Stimulated activated naive CD8-positive, alpha-beta T cell treated with anti-CD3 and anti-CD28 coated beads, Interleukin-15, amount 100 ng/mL, for 72 hours (primary cell): Measurements from ENCODE around the gene ANTXR1.

ENCODE experiments used
- ATAC-seq: fragments of 150-1000 bp; cut with Tn5 transposase; 2 replicates; pipeline ENCODE4 v1.10.0; 2021; ENCODE audit warnings: mild to moderate bottlenecking, moderate library complexity
- DNase-seq, 2 donors: peaks; one replicate each; pipeline ENCODE4 v3.0.0; 2021 to 2022
- H3K27ac Mint-ChIP-seq, 2 donors: one replicate each; pipeline ENCODE4 v1.8.0; 2022; ENCODE audit warnings: mild to moderate bottlenecking in 2 of 2, mixed read lengths in 2 of 2, moderate library complexity in 2 of 2
- H3K27me3 Mint-ChIP-seq: one replicate; pipeline ENCODE4 v1.8.0; 2022; ENCODE audit warnings: mixed read lengths
- H3K4me1 Mint-ChIP-seq: one replicate; pipeline ENCODE4 v1.8.0; 2022; ENCODE audit warnings: mild to moderate bottlenecking, mixed read lengths
- H3K4me3 Mint-ChIP-seq, 2 donors: one replicate each; pipeline ENCODE4 v1.8.0; 2022; ENCODE audit warnings: mild to moderate bottlenecking in 2 of 2, mixed read lengths in 2 of 2, moderate library complexity in 1 of 2
- H3K9me3 Mint-ChIP-seq, 2 donors: one replicate each; pipeline ENCODE4 v1.8.0; 2022; ENCODE audit warnings: mixed read lengths in 2 of 2

The ANTXR1 gene

GRCh38 chr2:69138793-69139459 is 125.9 kb downstream of the ANTXR1 start:
- Mint-ChIP-seq H3K4me1 (no peaks in the 10 kb centered on the region), H3K27ac (no peak overlapping the region), H3K9me3 (no peaks in the 10 kb centered on the region), H3K27me3 (peaks cover 9% of the 10 kb centered on the region), H3K4me3 (no peak overlapping the region)
- ATAC-seq (no peak), DNase-seq (no peak)

DNA sequence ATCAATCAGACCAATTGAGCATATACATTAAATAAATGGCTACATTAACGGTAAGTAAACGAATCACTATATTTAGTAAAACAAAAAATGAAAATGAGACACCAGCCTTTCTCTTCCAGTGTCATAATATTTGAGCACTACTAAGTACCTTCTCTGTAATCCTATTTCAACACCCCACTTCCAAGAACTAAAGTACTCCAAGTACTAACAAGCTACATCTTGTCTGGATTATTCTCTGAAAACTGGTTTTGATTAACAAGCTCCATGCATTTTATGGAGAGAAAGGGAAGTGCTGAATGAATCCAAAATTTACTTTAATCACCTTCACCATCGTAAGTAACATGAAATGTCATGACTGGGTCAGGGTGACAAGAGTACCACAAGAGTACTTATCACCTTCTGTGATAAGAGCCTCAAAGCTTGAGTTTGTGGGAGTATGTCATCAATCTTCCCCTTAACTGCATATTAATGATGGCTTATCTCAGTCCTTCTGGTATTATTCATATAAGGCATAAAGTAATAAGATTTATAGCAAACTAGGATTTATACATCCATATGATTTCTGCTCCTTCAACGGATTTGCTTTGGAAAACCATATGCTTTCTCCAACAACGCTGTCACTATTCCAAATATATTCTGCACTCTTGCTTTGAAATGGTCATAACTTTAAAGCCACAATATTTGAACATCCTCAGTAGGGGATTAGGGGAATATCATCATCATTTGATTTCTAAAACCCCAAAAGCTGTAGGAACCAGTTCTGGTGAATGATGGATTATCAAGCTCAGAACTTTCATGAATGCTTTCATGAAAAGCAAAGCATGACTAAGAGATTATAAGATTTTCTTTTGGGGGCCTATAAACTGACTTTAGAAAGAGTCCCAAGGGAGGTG is 127.0 kb downstream of the ANTXR1 start:
- H3K9me3 Mint-ChIP-seq, result no peaks in the 10 kb centered on the region
- no peak overlapping the region for H3K4me3 Mint-ChIP-seq
- ATAC-seq, result no peak
- peaks cover 9% of the 10 kb centered on the region for H3K27me3 Mint-ChIP-seq
- DNase-seq, result no peak
- no peak overlapping the region for H3K27ac Mint-ChIP-seq
- H3K4me1 Mint-ChIP-seq, result no peaks in the 10 kb centered on the region

GRCh38 chr2:69141061-69141460 is 128.1 kb downstream of the ANTXR1 start:
- Mint-ChIP-seq H3K27ac (no peak overlapping the region), H3K4me1 (no peaks in the 10 kb centered on the region), H3K9me3 (no peaks in the 10 kb centered on the region), H3K27me3 (peaks cover 9% of the 10 kb centered on the region), H3K4me3 (no peak overlapping the region)
- no peak for DNase-seq
- no peak for ATAC-seq

- no peaks in the 10 kb centered on the region for H3K4me1 Mint-ChIP-seq
- no peak for DNase-seq
- no peak overlapping the region for H3K4me3 Mint-ChIP-seq
- peaks cover 9% of the 10 kb centered on the region for H3K27me3 Mint-ChIP-seq
- ATAC-seq, result no peak
- H3K9me3 Mint-ChIP-seq, result no peaks in the 10 kb centered on the region
- H3K27ac Mint-ChIP-seq, result peak overlapping the region in 1 of 2 donors; percentile 9
Observed at GRCh38 chr2:69143748-69144360, 130.9 kb downstream of the ANTXR1 start.

GRCh38 chr2:69145204-69145603 is 132.2 kb downstream of the ANTXR1 start:
- Mint-ChIP-seq H3K4me1 (no peaks in the 10 kb centered on the region), H3K27me3 (peaks cover 9% of the 10 kb centered on the region), H3K9me3 (no peaks in the 10 kb centered on the region), H3K4me3 (no peak overlapping the region), H3K27ac (no peak overlapping the region)
- ATAC-seq (no peak), DNase-seq (no peak)

- ATAC-seq (no peak), DNase-seq (no peak)
- H3K9me3 Mint-ChIP-seq, result no peaks in the 10 kb centered on the region
- no peak overlapping the region for H3K27ac Mint-ChIP-seq
- no peaks in the 10 kb centered on the region for H3K4me1 Mint-ChIP-seq
- H3K27me3 Mint-ChIP-seq, result peaks cover 7% of the 10 kb centered on the region
- H3K4me3 Mint-ChIP-seq, result no peak overlapping the region
Observed at GRCh38 chr2:69147841-69148533, 135.0 kb downstream of the ANTXR1 start.

GRCh38 chr2:69149631-69150215 is 136.7 kb downstream of the ANTXR1 start:
- DNase-seq (no peak), ATAC-seq (no peak)
- no peaks in the 10 kb centered on the region for H3K4me1 Mint-ChIP-seq
- H3K9me3 Mint-ChIP-seq, result no peaks in the 10 kb centered on the region
- H3K27ac Mint-ChIP-seq, result peak overlapping the region in 1 of 2 donors; percentile 32
- H3K27me3 Mint-ChIP-seq, result no peaks in the 10 kb centered on the region
- no peak overlapping the region for H3K4me3 Mint-ChIP-seq

- Mint-ChIP-seq H3K27ac (no peak overlapping the region), H3K4me1 (no peaks in the 10 kb centered on the region), H3K9me3 (no peaks in the 10 kb centered on the region), H3K4me3 (no peak overlapping the region), H3K27me3 (no peaks in the 10 kb centered on the region)
- DNase-seq (no peak), ATAC-seq (no peak)
Observed at GRCh38 chr2:69151931-69152330, 139.0 kb downstream of the ANTXR1 start.

- DNase-seq (no peak), ATAC-seq (no peak)
- H3K27me3 Mint-ChIP-seq, result no peaks in the 10 kb centered on the region
- H3K4me3 Mint-ChIP-seq, result no peak overlapping the region
- no peak overlapping the region for H3K27ac Mint-ChIP-seq
- no peaks in the 10 kb centered on the region for H3K4me1 Mint-ChIP-seq
- H3K9me3 Mint-ChIP-seq, result no peaks in the 10 kb centered on the region
Observed at GRCh38 chr2:69152847-69153583, 140.0 kb downstream of the ANTXR1 start.

GRCh38 chr2:69154106-69154505 is 141.1 kb downstream of the ANTXR1 start:
- no peaks in the 10 kb centered on the region for H3K27me3 Mint-ChIP-seq
- no peaks in the 10 kb centered on the region for H3K9me3 Mint-ChIP-seq
- H3K27ac Mint-ChIP-seq, result no peak overlapping the region
- H3K4me1 Mint-ChIP-seq, result no peaks in the 10 kb centered on the region
- DNase-seq (no peak), ATAC-seq (no peak)
- no peak overlapping the region for H3K4me3 Mint-ChIP-seq

- no peaks in the 10 kb centered on the region for H3K9me3 Mint-ChIP-seq
- DNase-seq, result no peak
- ATAC-seq, result no peak
- H3K27me3 Mint-ChIP-seq, result no peaks in the 10 kb centered on the region
- no peak overlapping the region for H3K4me3 Mint-ChIP-seq
- no peak overlapping the region for H3K27ac Mint-ChIP-seq
- H3K4me1 Mint-ChIP-seq, result no peaks in the 10 kb centered on the region
Observed at GRCh38 chr2:69156624-69157023, 143.6 kb downstream of the ANTXR1 start.

- Mint-ChIP-seq H3K9me3 (no peaks in the 10 kb centered on the region), H3K4me1 (no peaks in the 10 kb centered on the region), H3K4me3 (no peak overlapping the region), H3K27ac (no peak overlapping the region), H3K27me3 (no peaks in the 10 kb centered on the region)
- ATAC-seq (no peak), DNase-seq (no peak)
Observed at GRCh38 chr2:69157441-69157840, 144.5 kb downstream of the ANTXR1 start.

DNA sequence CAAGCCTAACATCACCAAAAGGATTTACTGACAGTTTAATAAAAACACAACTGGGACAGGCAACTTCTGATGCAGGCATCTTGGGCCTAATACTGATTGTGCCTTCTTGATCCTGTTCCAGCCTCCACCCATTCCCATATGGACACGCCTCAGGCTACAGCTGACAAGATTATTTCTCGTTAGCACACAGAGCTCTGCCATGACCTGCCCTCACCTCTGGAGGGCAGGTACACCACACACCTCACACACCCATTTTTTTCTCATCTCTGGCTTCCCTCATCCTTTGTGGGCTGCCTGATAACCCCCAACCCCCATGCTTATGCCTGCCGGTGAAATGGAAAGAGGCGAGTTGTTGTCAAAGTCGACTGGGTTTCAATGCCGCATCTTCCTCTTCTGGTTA is 147.0 kb downstream of the ANTXR1 start:
- H3K4me3 Mint-ChIP-seq, result no peak overlapping the region
- H3K4me1 Mint-ChIP-seq, result no peaks in the 10 kb centered on the region
- ATAC-seq (no peak), DNase-seq (no peak)
- no peak overlapping the region for H3K27ac Mint-ChIP-seq
- no peaks in the 10 kb centered on the region for H3K9me3 Mint-ChIP-seq
- H3K27me3 Mint-ChIP-seq, result peaks cover 12% of the 10 kb centered on the region

GRCh38 chr2:69162057-69162456 is 149.1 kb downstream of the ANTXR1 start:
- no peak overlapping the region for H3K4me3 Mint-ChIP-seq
- H3K27me3 Mint-ChIP-seq, result peaks cover 25% of the 10 kb centered on the region
- no peak for ATAC-seq
- DNase-seq, result no peak
- no peaks in the 10 kb centered on the region for H3K4me1 Mint-ChIP-seq
- H3K27ac Mint-ChIP-seq, result no peak overlapping the region
- no peaks in the 10 kb centered on the region for H3K9me3 Mint-ChIP-seq

- no peak for DNase-seq
- Mint-ChIP-seq H3K27ac (no peak overlapping the region), H3K9me3 (no peaks in the 10 kb centered on the region), H3K27me3 (peaks cover 27% of the 10 kb centered on the region), H3K4me3 (no peak overlapping the region), H3K4me1 (no peaks in the 10 kb centered on the region)
- no peak for ATAC-seq
Observed at GRCh38 chr2:69163109-69163508, 150.1 kb downstream of the ANTXR1 start.
